GM12892 (cell line): Measurements from ENCODE around the gene DEPP1.

Source experiments
- POLR2A ChIP-seq: IDR thresholded peaks from 2 replicates; pipeline ENCODE4 v1.6.1; 2011; ENCODE audit warnings: low read depth, low read length, control low read depth
- POLR2AphosphoS5 ChIP-seq: IDR thresholded peaks from 2 replicates; pipeline ENCODE4 v1.6.1; 2011; ENCODE audit warnings: low read depth, low read length, control low read depth
- TAF1 ChIP-seq: IDR thresholded peaks from 2 replicates; pipeline ENCODE4 v1.6.1; 2011; ENCODE audit warnings: low read depth, mild to moderate bottlenecking, control low read depth, low read length, borderline replicate concordance

- no peak for TF ChIP-seq POLR2A
- no peak for TF ChIP-seq POLR2AphosphoS5
- no peak for TF ChIP-seq TAF1
Observed at GRCh38 chr10:44974082-44974627, 4.5 kb downstream of the DEPP1 start.
